GM21367 (cell line): ENCODE data around the gene CARD9.

Experiments used
- ATAC-seq: cut with Tn5 transposase; IDR thresholded peaks from one replicate; pipeline ENCODE4 v1.9.1; 2021; ENCODE audit not compliant: unreplicated experiment

The CARD9 gene

GRCh38 chr9:136336881-136337280, 36.6 kb downstream of the CARD9 start:
- no peak for ATAC-seq

GRCh38 chr9:136336156-136336870, 37.2 kb downstream of the CARD9 start:
- ATAC-seq: no peak

- no peak for ATAC-seq
These were observed 37.9 kb downstream of the CARD9 start for GRCh38 chr9:136335296-136336155.

- ATAC-seq: no peak
These were observed 38.9 kb downstream of the CARD9 start for GRCh38 chr9:136334541-136334940.

- ATAC-seq: no peak
These were observed 40.0 kb downstream of the CARD9 start for GRCh38 chr9:136333486-136333885.

- ATAC-seq: no peak
These were observed 40.4 kb downstream of the CARD9 start for GRCh38 chr9:136333045-136333444.

- ATAC-seq: no peak
These were observed 40.9 kb downstream of the CARD9 start for GRCh38 chr9:136332482-136332983.

GRCh38 chr9:136331556-136332481, 41.6 kb downstream of the CARD9 start:
- ATAC-seq: no peak

- ATAC-seq: no peak
These were observed 42.4 kb downstream of the CARD9 start for GRCh38 chr9:136331030-136331429.

GRCh38 chr9:136330406-136330990, 43.0 kb downstream of the CARD9 start:
- no peak for ATAC-seq

- ATAC-seq: no peak
These were observed 43.6 kb downstream of the CARD9 start for GRCh38 chr9:136329636-136330405.

GRCh38 chr9:136329211-136329627, 44.2 kb downstream of the CARD9 start:
- ATAC-seq: no peak

- ATAC-seq: no peak
These were observed 44.8 kb downstream of the CARD9 start for GRCh38 chr9:136328622-136329041.

- ATAC-seq: no peak
These were observed 45.4 kb downstream of the CARD9 start for GRCh38 chr9:136328011-136328621.

GRCh38 chr9:136327304-136327974, 46.0 kb downstream of the CARD9 start, which contains the start of gene GPSM1:
TSS of gene GPSM1 (plus strand) at chr9:136327539. CDS start at chr9:136327696, 157 bp downstream.
- no peak for ATAC-seq

GRCh38 chr9:136326761-136327303, 46.6 kb downstream of the CARD9 start:
- ATAC-seq: no peak

GRCh38 chr9:136326061-136326760, 47.3 kb downstream of the CARD9 start:
- no peak for ATAC-seq

- ATAC-seq: no peak
These were observed 48.1 kb downstream of the CARD9 start for GRCh38 chr9:136325358-136325757.
